ENCODE data around the gene FLT4. TPM values are rescaled to one million over a fixed set of nuclear protein-coding genes. Genes with fewer than 3 reads are reported as not detected.

Gene FLT4
- total and polyA plus RNA-seq, 9 donors: 5.4 to 12.3 (median 8.7) TPM

DNA sequence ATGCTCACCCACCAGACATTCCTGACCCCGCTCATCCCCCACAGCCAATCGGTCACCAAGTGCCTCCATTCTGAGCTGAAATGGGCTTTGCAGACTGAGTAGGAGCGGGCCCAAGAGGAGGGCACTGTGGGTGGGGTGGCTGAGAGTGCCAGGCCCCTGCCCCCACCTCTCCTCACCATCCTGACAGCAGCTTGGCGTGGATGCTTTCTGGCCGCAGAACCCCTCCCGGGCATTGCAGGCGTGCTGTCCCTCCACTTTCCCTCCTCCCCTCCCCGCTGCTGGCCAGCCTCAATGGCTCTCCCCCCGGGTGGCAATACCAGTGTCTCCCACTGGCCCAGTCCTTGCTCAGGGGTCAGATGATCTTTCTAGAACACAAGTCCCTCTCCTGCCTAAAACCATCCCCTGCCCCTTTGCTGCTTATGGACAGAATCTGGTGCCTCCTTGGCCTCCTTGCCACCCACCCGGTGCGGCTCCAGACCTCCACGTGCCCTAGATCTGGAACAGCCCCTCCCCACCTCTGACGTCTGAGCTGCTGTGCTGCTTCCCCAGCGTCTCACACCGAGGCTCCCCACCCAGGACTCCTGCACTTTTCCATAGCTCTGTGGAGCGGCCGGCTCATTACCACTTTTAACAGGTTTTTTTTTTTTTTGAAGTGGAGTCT lies 6.1 kb downstream of the FLT4 start:
- H3K4me3 ChIP-seq (ENCODE audit: low read length): no peak overlapping the region
- H3K27me3 ChIP-seq (ENCODE audit: control insufficient read depth, insufficient read depth, low read length): peaks cover 44% of the 10 kb centered on the region
- no peak overlapping the region for H3K27ac ChIP-seq (ENCODE audit: low read length)
- H3K9me3 ChIP-seq (replicated peaks; ENCODE audit: control insufficient read depth, low read depth, low read length): no peaks in the 10 kb centered on the region
- no peak for DNase-seq
- H3K4me1 ChIP-seq (ENCODE audit: control insufficient read depth, insufficient read depth, low read length): peaks cover 23% of the 10 kb centered on the region
- H3K36me3 ChIP-seq (ENCODE audit: control insufficient read depth, insufficient read depth, low read length): no peaks in the 10 kb centered on the region
- 55% methylated on average over 14 of the region's 17 CpGs for WGBS (ENCODE audit: insufficient coverage)

DNA sequence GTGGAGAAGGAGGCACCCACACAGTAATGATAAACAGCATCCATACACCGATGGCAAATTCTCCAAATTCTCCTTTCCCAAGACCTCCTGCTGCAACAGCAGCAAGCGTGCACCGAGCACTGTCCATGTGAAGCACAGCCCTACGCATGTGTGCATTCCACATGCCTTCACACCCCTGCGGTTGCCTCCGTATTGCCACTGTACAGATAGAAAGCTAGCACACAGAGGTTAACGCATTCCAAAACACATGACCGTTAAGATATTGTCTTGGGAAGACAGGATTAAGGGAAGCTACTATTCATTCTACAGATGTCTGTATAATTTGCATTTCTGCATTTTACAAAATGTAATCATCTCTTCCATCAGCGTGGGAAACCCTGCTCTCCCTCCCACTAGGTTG lies 6.6 kb downstream of the FLT4 start:
- H3K27me3 ChIP-seq (ENCODE audit: control insufficient read depth, insufficient read depth, low read length): peaks cover 38% of the 10 kb centered on the region
- 60% methylated on average over 3 of the region's 9 CpGs for WGBS (ENCODE audit: insufficient coverage)
- H3K36me3 ChIP-seq (ENCODE audit: control insufficient read depth, insufficient read depth, low read length): no peaks in the 10 kb centered on the region
- no peak overlapping the region for H3K4me3 ChIP-seq (ENCODE audit: low read length)
- no peak for DNase-seq
- no peaks in the 10 kb centered on the region for H3K9me3 ChIP-seq (replicated peaks; ENCODE audit: control insufficient read depth, low read depth, low read length)
- H3K4me1 ChIP-seq (ENCODE audit: control insufficient read depth, insufficient read depth, low read length): peaks cover 23% of the 10 kb centered on the region
- H3K27ac ChIP-seq (ENCODE audit: low read length): no peak overlapping the region

DNA sequence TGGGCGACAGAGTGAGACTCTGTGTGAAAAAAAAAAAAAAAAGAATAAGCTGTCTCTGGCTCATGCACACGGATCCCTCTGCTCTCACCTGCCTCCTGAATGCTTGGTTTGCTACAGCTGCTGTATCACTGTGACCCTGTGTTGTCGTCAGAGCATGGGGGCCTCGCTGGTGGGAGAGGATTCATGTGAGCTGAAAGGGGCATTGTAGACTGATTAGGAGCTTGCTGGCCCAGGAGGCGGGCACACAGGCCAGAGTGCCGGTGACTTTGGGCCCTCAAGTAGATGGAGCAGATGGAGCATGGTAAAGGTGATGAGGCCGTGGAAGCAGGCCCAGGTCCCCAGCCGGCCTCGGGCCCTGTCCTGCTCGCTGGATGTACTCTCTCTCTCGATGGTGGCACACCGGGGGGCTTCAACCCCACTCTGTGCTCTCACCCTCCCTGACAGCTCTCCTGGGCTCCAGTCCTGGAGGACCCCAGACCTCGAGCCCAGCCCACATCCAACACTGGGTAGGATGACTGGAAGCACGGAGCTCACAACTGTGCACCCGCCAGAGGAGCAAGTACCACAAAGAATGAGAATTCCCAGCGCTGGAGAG lies 7.1 kb downstream of the FLT4 start:
- no peak for DNase-seq
- no peak overlapping the region for H3K27ac ChIP-seq (ENCODE audit: low read length)
- peaks cover 33% of the 10 kb centered on the region for H3K27me3 ChIP-seq (ENCODE audit: control insufficient read depth, insufficient read depth, low read length)
- H3K36me3 ChIP-seq (ENCODE audit: control insufficient read depth, insufficient read depth, low read length): no peaks in the 10 kb centered on the region
- 82% methylated on average over 9 of the region's 16 CpGs for WGBS (ENCODE audit: insufficient coverage)
- H3K9me3 ChIP-seq (replicated peaks; ENCODE audit: control insufficient read depth, low read depth, low read length): no peaks in the 10 kb centered on the region
- peaks cover 23% of the 10 kb centered on the region for H3K4me1 ChIP-seq (ENCODE audit: control insufficient read depth, insufficient read depth, low read length)
- no peak overlapping the region for H3K4me3 ChIP-seq (ENCODE audit: low read length)

DNA sequence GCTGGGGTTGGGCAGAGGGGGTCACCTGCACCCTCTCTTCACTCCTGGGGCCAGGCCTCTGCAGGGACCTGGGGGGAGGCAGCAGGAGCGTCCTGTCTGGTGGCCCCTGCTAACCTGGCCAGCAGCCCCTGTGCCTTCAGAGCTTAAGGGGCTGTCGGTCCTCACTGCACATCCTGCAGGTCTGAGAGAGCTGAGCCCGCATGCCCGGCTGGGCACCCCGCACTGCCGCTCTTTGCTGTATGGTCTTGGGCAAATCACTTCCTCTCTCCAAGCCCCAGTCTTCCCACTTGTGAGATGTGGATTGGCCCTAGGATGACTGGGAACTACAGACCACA lies 7.9 kb downstream of the FLT4 start:
- H3K36me3 ChIP-seq (ENCODE audit: control insufficient read depth, insufficient read depth, low read length): no peaks in the 10 kb centered on the region
- no peak overlapping the region for H3K4me3 ChIP-seq (ENCODE audit: low read length)
- H3K27me3 ChIP-seq (ENCODE audit: control insufficient read depth, insufficient read depth, low read length): peaks cover 26% of the 10 kb centered on the region
- H3K4me1 ChIP-seq (ENCODE audit: control insufficient read depth, insufficient read depth, low read length): peaks cover 19% of the 10 kb centered on the region
- H3K9me3 ChIP-seq (replicated peaks; ENCODE audit: control insufficient read depth, low read depth, low read length): no peaks in the 10 kb centered on the region
- DNase-seq: no peak
- WGBS (ENCODE audit: insufficient coverage): 80% methylated on average over 6 of the region's 6 CpGs
- no peak overlapping the region for H3K27ac ChIP-seq (ENCODE audit: low read length)

DNA sequence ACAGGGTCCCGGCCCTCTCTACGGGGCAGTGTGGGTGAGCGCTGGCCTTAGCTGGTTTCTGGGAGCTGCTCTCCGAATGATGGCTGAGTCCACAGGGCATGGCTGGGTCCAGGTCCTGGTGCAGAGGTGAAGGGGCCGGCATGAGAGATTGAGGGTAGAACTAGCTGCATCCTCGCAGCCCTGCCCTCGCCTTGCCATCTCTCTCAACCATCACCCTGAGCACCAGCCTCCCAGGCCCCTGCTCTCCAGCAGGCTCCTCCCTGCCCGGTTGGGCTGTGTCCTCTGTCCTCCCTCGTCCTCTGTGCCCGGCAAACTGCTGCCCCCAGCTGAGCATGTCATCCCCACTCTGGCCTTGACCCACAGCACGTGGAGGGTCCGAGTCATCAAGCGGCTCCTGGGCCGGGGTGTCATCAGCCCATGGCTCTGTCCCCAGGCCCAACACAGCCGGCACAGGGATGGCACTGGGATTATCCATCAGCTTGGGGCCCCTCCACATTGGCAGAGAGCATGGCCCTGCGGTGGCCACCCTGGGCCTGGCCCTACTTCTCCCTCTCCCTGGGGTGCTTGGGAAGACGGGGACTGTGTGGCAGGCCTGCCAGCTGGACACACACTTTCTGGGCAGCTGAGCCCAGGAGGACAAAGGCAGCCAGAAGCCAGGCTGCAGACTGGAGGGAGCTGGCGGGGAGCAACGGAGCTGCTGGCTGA lies 8.4 kb downstream of the FLT4 start:
- no peaks in the 10 kb centered on the region for H3K9me3 ChIP-seq (replicated peaks; ENCODE audit: control insufficient read depth, low read depth, low read length)
- peaks cover 16% of the 10 kb centered on the region for H3K4me1 ChIP-seq (ENCODE audit: control insufficient read depth, insufficient read depth, low read length)
- no peak overlapping the region for H3K27ac ChIP-seq (ENCODE audit: low read length)
- 75% methylated on average over 16 of the region's 19 CpGs for WGBS (ENCODE audit: insufficient coverage)
- no peak for DNase-seq
- no peak overlapping the region for H3K4me3 ChIP-seq (ENCODE audit: low read length)
- H3K36me3 ChIP-seq (ENCODE audit: control insufficient read depth, insufficient read depth, low read length): no peaks in the 10 kb centered on the region
- H3K27me3 ChIP-seq (ENCODE audit: control insufficient read depth, insufficient read depth, low read length): peaks cover 21% of the 10 kb centered on the region

DNA sequence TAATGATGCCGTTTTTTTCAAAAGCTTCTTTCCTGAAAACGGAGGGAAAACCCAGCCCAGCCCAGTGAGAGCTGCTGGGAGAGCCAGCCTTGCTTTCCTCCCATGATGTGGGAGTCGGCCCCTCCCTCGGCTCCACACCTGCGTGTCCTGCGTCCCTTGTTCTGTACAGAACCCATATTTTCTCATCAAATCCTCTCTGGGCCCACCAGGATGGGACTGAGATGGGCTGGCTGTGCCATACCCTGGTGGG lies 8.9 kb downstream of the FLT4 start:
- H3K4me3 ChIP-seq (ENCODE audit: low read length): no peak overlapping the region
- 46% methylated on average over 2 of the region's 6 CpGs for WGBS (ENCODE audit: insufficient coverage)
- no peak for DNase-seq
- no peaks in the 10 kb centered on the region for H3K9me3 ChIP-seq (replicated peaks; ENCODE audit: control insufficient read depth, low read depth, low read length)
- H3K36me3 ChIP-seq (ENCODE audit: control insufficient read depth, insufficient read depth, low read length): no peaks in the 10 kb centered on the region
- H3K27me3 ChIP-seq (ENCODE audit: control insufficient read depth, insufficient read depth, low read length): peaks cover 18% of the 10 kb centered on the region
- peaks cover 12% of the 10 kb centered on the region for H3K4me1 ChIP-seq (ENCODE audit: control insufficient read depth, insufficient read depth, low read length)
- H3K27ac ChIP-seq (ENCODE audit: low read length): no peak overlapping the region

DNA sequence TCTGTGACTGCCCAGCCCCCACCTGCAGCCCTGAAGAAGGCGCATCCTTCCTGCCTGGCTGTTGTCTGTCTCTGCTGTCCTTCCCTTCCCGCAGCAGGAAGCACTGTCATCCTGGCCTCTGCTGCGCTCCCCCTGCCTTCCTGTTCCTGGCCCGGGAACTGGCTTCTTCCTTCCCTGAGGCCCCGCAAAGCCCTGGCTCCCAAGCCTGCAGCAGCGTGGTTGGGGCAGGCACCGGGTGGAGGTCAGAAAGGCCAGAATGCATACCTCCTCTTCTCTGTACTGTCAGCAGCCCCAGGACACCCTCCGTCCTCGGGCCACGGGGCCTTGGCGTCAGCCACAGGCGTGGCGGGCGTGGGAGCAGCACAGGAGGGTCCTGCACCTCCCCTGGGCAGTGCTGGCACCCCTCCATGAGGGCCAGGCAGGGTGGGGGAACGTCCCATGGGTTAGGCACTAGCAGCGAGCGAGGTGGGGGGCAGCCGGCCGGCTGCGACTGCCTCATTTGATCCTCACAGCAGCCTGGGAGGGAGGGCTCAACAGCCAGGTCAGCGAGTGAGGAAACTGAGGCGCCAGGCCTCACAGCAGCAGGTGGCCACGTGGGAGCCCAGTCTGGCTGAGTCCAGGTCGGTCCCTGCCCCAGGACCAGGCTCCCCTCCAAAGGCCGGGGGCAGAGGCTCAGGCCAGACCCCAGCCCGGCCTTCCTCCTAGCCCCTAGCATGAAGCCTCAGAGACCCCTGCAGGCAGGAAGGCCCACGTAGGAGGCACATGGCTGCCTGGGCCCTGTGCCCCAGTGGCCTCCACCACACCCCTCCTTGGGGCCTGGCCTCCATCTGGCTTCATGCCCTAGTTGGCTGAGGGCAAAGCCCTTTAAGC lies 9.4 kb downstream of the FLT4 start:
- 66% methylated on average over 27 of the region's 27 CpGs for WGBS (ENCODE audit: insufficient coverage)
- Histone ChIP-seq H3K27ac (ENCODE audit: low read length) (no peak overlapping the region), H3K27me3 (ENCODE audit: control insufficient read depth, insufficient read depth, low read length) (peaks cover 12% of the 10 kb centered on the region), H3K4me3 (ENCODE audit: low read length) (no peak overlapping the region), H3K4me1 (ENCODE audit: control insufficient read depth, insufficient read depth, low read length) (peaks cover 9% of the 10 kb centered on the region), H3K36me3 (ENCODE audit: control insufficient read depth, insufficient read depth, low read length) (no peaks in the 10 kb centered on the region), H3K9me3 (replicated peaks; ENCODE audit: control insufficient read depth, low read depth, low read length) (no peaks in the 10 kb centered on the region)
- peak; percentile 6 for DNase-seq

DNA sequence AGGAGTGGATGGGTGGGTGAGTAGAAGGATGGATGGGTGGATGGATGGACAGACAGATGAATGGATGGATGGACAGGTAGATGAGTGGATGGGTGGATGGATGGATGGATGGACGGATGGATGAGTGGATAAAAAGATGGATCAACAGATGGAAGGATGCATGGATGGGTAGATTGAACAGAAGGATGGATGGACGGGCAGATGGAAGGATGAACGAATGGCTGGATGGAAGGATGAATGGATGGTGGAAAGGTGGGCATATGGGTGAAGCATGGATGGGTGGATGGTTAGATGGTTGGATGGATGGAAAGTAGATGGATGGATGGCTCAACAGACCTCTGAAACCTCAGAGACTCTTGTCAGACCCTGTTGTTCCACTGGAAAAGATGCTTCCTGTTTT lies 10.1 kb downstream of the FLT4 start:
- 61% methylated on average over 3 of the region's 3 CpGs for WGBS (ENCODE audit: insufficient coverage)
- Histone ChIP-seq H3K27ac (ENCODE audit: low read length) (no peak overlapping the region), H3K27me3 (ENCODE audit: control insufficient read depth, insufficient read depth, low read length) (peaks cover 5% of the 10 kb centered on the region), H3K36me3 (ENCODE audit: control insufficient read depth, insufficient read depth, low read length) (no peaks in the 10 kb centered on the region), H3K9me3 (replicated peaks; ENCODE audit: control insufficient read depth, low read depth, low read length) (no peaks in the 10 kb centered on the region), H3K4me1 (ENCODE audit: control insufficient read depth, insufficient read depth, low read length) (peaks cover 9% of the 10 kb centered on the region), H3K4me3 (ENCODE audit: low read length) (no peak overlapping the region)
- DNase-seq: no peak

DNA sequence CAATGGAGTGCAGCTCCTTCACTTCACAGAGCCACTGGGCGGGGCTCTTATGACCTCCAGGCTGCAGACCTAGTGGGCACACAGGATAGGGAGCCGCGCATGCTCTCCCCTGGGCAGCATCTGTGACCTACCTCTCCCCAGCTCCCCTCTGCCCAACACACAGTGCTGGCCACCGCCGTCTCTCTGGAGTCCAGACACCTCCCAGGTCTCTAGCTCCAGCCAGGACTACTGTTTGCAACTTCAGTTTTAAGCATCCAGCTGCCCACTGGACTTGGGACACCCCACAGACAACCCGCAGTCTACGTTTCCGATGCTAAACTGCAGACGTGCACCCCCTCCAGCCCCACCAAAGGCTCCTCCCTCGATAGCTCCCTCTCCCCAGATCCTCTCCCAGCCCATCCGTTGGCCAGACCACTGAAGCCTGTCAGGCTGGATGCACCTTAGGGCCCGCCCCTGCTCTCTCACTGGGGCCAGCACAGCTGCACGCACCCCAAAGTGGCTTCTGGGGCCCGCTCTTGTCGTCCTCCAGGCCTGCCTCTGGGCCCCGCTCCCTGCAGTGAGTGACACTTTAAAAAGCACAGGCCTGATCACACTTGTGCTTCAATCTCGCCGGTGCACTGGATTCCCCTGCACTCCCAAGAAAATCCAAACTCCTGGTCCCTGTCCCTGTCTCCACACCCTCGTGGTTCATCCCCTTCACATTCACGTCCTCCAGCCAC lies 11.3 kb downstream of the FLT4 start:
- no peaks in the 10 kb centered on the region for H3K9me3 ChIP-seq (replicated peaks; ENCODE audit: control insufficient read depth, low read depth, low read length)
- H3K36me3 ChIP-seq (ENCODE audit: control insufficient read depth, insufficient read depth, low read length): no peaks in the 10 kb centered on the region
- H3K4me3 ChIP-seq (ENCODE audit: low read length): no peak overlapping the region
- no peaks in the 10 kb centered on the region for H3K27me3 ChIP-seq (ENCODE audit: control insufficient read depth, insufficient read depth, low read length)
- WGBS (ENCODE audit: insufficient coverage): 47% methylated on average over 20 of the region's 20 CpGs
- peaks cover 9% of the 10 kb centered on the region for H3K4me1 ChIP-seq (ENCODE audit: control insufficient read depth, insufficient read depth, low read length)
- no peak for DNase-seq
- H3K27ac ChIP-seq (ENCODE audit: low read length): no peak overlapping the region

Data from muscle of leg (tissue), 11 donors.